Activated CD4-positive, alpha-beta T cell treated with anti-CD3 and anti-CD28 coated beads for 48 hours (primary cell): Measurements from ENCODE around the gene BORCS5.
"Not testable (repeated sequence)": the region's sequence is repeated elsewhere in the genome, so short reads cannot be mapped to it uniquely, and the experiment has no call there.

Experiments used
- DNase-seq: peaks from one replicate; pipeline ENCODE4 v3.0.0-alpha.2; 2020

The BORCS5 gene

DNA sequence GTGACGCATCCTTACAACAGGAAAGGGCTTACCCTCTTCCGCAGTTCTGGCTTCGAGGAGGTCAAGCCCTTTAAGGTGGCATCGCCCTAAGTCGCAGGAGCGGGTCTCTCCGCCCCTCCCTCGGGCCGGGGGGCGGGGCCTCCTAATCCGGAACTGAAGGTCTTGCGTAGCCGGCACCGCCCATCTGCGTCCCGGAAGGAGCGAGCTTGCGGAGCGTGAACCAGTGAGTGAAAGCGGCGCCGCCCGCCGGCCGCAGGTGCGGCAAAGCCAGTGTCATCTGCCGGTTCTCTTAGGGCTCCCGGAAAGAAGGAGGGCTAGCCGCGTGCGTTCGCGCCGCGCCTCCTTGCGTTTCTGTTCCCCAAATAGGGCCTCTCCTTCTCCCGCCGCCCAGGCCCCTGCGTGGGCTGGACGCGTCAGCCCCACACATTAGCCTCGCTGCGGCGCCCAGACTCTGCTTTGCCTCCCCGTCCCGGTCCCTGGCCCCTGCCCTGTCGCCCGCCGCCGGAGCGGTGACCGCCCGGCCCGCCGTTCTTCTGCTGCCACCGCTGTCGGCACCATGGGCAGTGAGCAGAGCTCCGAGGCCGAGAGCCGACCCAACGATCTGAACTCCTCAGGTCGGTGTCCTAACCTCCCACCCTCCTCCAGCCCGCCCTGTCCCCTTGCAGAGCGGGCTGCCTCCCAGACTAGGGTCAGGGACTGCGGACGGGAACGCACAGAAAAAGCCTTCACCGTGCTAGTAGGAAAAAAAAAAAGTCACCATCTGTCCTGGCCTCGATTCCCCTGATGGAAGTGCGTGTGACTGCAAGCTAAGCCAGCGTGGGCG, at the start of gene BORCS5:
TSS of gene BORCS5 (plus strand) at position 183 of the 823 bp plus-strand sequence. CDS start at position 557, 374 bp downstream.
- peak; percentile 99 for DNase-seq

DNA sequence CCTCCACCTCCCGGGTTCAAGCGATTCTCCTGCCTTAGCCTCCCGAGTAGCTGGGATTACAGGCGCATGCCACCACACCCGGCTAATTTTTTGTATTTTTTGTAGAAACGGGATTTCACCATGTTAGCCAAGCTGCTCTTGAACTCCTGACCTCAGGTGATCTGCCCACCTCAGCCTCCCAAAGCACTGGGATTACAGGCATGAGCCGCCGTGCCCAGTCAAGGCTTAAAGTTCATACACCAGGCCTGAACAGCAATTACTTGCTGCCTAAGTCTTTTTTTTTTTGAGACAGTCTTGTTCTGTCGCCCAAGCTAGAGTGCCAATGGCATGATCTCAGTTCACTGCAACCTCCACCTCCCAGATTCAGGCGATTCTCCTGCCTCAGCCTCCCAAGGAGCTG, 46.2 kb upstream of the BORCS5 start:
- DNase-seq = not testable (repeated sequence)

DNA sequence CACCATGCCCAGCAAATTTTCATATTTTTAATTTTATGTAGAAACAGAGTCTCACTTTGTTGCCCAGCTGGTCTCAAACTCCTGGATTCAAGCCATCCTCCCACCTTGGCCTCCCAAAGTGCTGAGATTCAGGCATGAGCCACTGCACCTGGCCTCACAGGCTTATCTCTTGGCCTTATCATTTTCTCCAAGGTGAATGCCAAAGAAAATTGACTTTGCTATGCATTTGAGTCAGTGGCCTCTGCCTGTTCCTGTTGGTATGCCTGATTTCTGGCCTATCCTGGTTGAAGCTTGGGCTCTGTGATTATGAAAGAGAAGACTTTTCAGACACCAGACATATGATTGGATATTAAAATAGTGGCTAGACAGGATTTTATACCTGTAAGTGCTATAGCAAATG, 41.0 kb upstream of the BORCS5 start:
- no peak for DNase-seq

DNA sequence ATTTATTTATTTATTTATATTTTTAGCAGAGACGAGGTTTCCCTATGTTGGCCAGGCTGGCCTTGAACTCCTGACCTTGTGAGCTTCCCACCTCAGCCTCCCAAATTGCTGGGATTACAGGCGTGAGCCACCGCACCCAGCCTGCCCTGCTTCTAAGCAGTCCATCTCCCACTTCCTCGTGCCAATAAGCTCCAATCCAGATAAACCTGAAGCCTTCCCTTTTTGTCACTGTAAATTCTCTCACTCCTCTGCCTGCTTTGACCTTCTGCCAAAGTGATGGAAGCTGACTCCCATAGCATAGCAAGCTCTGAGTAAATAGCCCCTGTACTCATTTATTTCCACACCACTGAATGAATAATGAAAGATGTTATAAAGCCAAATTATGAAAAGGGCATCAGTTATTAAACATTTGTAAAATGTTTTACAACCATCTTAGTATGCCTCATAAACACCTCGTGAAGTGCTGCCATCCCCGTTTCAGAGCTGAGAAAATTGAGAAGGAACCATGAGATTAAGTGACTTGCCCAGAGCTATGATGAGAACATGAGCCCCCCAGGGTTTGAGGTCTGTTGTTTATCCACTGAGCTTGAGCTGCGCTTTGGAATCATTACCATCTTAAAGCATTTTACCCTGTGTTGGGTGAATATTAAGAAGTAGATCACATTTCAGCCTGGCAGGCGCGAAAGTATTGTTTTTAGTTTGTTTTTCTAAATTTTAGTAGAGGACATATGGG, 37.3 kb upstream of the BORCS5 start:
- no peak for DNase-seq

DNA sequence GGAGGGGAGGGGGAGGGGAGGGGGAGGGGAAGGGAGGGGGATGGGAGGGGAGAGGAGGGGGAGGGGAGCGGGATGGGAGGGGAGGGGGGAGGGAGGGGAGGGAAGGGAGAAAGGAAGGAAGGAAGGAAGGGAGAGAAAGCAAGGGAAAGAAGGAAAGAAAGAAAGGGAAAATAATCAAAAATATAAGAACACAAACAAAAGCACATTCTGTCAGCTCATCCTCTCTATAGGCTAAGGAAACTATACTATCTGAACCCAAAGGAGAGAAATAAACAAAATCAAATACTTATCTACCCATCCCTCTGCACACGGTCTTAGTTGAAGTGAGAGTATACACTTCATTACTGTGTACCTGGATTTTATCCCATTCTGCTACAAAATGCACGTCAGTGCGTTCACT, 33.8 kb upstream of the BORCS5 start:
- no peak for DNase-seq

DNA sequence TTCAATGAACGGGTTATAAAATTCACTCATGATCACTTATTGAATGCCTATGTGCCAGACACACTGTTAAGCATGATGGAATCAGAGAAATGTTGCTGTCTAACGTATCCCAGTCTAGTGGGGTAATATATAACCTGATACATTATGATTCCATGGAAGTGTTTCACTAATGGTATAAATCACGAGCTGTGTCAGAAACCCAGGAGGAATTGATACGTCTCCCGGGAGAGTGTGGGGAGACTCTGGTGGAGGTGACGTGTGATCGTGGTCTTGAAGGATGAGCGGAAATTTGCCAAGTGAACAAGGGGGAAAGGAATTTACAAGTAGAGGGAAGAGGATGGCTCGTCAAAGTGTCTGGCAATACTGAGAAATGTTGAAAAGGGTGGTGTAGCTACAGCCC, 33.3 kb upstream of the BORCS5 start:
- no peak for DNase-seq

DNA sequence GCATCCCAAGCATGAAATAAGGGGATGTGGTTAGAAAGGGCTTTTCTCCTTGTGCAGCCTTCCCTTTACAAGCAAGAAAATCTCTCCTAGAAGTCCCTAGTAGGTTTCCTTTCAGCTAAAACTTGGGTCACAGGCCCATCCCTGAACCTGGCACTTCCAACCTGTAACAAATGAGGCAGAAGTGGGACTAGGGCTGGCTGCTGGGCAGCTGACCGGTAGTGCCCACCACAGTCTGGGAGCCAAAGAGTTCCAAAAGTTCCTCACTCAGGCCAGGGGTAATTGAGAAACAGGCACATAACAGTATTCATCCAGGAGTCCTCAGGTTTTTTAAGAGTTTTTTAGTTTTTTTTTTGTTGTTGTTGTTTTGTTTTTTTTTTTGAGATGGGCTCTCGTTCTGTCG, 30.6 kb upstream of the BORCS5 start:
- DNase-seq = no peak

DNA sequence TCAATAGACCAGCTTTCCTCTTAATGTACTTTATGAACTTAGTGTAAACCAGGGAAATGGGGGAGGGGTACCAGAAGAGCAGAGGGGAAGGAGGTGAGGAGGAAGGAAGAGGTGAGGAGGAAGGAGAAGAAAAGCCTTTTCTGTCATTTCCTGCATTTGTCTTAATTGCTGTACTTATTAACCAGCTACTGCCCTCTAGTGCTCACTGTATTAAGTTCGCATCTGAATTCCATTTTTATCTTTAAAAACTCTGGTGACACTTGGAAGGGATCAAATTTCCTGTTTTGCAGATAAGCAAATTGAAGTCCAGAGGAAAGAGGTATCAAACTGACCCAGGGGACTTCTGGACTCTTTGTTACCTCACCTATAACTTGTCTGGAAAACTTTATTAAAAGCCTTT, 29.1 kb upstream of the BORCS5 start:
- no peak for DNase-seq

DNA sequence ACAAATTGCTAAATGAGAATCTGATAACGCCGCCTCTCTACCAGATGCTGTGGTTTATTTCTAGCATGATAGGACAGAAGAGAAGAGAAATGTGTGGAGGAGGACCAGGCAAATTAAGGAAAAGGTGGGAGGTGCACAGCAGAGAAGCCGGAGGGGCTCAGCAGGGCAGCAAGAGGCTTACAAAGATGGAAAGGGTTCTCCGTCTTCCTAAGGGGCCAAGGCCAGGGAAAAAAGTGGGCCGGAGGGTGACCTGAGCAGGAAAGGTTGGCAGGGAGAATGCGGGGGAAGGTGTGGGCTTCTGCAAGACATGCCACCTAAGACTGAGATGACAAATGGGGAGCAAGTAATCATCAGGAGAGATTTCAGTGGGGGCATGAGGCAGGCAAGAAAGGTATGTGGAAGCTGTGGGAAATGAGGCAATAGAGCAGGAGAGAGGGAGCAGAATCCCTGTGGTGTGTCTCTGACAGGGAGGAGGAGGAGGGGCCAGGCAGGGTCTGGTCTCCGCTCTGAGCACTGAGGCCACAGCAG, 25.6 kb upstream of the BORCS5 start:
- DNase-seq = no peak

DNA sequence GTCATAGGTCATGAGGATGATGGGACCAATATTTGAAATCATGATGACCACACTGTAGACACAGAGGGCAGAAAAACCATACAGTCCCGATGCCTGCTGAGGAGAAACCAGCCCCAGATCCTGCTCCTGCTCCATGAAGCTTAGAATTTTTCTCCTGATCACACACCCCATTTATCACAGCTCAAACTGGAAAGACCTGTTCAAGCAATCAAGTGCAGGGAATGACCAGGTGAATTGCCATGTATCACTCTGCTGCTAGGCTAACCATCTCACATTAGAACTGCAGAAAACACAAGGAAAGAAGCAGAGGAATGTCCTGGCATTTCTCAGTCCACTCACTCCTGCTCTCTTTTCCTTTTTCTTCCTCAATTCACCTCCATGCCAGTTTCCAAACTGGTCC, 25.0 kb upstream of the BORCS5 start:
- no peak for DNase-seq

DNA sequence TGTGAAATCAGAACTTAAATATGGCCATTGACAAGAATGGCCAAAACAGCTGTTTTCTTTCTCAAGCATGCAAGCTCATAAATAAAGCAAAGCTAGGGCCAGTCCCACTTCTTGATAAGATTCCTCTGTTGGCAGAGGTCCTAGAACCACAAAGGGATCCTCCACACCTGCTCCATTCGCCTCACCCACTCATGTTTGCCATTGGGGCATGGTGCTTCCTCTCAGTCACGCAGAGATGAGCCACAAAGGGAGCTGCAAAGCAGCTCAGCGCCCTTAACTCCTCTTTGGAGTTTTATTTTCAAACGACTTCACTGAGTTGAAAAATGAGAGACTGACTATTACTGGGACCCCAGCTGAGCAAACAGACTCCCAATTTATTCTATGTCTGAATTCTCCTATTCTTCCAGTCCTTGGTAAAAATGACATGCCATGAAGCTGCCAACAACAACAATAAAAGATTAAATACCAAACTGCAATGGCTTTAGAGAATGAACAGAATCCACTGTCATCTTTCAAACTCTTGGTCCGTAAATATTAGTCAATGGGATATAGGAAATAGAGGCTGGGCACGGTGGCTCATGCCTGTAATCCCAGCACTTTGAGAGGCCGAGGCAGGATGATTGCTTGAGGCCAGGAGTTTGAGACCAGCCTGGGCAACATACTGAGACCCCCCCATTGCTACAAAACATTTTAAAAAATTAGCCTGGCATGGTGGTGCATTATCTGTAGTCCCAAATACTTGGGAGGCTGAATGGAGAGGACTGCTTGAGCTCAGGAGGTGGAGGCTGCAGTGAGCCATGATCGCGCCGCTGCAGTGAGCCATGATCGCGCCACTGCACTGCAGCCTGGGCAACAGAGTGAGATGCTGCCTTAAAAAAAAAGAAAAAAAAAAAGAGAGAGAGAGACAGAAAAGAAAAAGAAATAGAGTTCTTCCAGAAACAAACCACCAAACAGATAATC, 23.2 kb upstream of the BORCS5 start:
- DNase-seq = no peak

DNA sequence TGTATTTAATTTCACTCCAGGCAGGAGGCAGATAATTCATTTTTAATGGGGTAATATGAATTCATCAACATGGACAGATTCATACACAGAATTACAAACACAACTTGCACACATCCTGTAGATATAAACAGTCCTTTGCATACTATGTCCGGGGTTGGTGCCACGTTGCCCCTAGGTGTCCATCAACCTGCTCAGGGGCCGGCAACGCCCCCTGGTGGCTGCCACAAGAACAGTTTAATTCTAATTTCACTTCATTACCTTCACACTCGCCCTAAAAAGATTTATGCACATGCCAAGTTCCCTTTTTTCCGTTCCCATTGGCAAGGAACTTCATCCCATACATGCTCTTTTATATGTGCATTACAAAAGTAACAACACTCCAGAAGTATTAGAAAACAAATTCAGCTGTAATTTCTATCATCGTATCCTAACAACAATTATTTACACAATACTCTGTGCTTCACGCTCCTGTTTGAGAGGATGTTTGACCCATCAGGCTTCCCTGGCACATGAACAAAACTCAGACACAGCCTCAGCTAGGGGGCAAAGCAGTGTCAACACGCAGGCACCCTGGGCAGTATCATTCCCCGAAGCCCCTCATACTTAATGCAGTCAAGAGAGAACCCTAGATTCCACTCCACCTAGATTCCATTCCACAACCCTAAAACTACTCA, 22.4 kb upstream of the BORCS5 start:
- DNase-seq = peak; percentile 74

DNA sequence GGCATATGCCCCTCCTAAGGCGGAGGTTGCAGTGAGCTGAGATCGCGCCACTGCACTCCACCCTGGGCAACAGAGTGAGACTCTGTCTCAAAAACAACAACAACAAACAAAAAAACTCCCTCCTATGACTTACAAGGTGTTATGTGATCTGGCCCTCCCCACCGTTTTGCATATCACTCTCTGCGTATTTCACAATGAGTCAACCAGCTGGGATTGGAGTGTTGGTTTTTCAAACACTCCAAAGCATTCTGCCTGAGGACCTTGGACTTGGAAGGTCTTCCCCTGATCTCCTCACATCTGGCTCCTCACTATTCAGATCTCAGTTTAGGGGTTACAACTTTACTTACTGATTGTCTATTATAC, 20.8 kb upstream of the BORCS5 start:
- DNase-seq = no peak

DNA sequence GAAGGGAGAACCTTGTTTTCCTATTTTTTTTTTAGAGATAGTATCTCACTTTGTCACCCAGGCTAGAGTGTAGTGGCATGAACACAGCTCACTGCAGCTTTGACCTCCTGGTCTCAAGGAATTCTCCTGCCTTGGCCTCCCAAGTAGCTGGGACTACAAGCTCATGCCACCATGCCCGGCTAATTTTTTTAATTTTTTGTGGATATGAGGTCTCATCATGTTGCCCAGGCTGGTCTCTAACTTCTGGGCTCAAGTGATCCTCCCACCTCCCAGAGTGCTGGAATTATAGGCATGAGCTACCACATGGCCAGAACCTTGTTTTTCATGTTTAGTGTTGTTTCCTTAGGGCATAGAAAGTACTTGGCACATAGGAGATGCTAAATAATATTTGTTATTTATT, 20.4 kb upstream of the BORCS5 start:
- DNase-seq = no peak

DNA sequence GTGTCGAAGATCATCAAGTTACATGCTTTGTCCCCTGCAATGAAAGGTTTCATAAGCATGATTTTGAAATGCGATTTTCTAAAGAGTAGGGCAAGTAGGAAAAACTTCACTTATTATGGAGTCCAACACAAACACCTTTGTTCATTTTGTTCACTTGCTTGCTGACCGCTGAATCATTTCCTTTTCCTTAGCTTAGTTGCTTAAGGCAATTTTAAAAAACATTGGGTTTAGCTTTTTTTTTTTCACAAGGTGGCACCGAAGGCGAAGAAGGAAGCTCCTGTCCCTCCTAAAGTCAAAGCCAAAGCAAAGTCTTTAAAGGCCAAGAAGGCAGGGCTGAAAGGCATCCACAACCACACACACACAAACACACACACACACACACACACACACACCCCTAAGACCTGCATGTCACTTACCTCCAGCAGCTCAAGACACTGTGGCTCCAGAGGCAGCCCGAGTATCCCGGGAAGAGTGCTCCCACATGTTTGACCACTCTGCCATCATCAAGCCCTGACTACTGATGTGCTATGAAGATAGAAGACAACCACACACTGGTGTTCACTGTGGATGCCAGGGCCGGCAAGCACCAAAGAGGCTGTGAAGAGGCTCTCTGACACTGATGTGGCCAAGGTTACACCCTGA, 18.2 kb upstream of the BORCS5 start:
- DNase-seq = no peak

DNA sequence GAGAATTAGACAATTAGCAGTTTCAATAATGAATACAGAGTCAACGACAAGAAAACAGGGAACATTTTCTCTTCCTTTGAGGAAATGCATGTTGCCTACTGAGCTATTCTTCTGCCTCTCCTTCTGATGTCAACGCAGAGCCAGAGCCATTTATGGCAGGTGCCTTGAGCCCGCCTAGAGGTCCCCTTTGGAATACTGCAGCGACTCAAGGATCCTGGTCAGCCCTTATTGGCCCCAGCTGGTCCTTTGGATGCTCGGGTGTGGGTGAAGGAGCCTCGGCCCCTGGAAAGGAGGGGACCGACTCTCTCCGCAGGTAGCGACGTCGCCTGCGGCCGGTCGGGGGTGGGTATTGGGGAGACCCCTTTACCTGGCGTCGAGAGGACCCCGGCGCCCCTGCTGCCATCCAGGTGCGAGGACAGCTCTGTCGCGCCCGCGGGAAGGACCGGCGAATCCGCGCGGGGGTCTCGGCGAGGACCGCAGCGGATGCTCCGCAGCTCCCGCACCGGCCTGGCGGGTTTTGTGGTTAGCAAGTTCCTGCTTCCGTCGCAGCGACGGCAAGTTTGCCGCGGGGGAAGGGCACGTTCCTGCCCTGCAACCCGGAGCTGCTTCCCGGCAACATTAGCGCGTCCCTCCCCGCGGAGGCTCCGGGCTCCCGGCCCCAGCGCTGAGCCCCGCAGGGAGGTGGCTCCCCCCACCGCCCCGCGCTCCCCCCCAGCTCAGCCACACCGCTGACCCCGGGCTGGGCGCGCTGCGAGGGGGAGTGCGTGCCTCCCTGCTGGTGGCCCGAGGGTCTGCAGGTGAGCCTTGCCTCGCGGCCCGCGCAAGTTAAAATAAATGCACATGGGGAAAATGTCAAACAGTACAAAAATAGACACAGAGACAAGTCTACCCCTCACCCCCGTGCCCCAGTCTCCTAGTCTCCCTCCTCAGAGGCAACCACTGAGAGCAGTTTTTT, 6.9 kb upstream of the BORCS5 start, which contains the start of gene MANSC1:
TSS of gene MANSC1 (minus strand) at position 532 of the 955 bp plus-strand sequence. CDS start 6,928 bp downstream, outside the sequence.
- DNase-seq = peak; percentile 58

DNA sequence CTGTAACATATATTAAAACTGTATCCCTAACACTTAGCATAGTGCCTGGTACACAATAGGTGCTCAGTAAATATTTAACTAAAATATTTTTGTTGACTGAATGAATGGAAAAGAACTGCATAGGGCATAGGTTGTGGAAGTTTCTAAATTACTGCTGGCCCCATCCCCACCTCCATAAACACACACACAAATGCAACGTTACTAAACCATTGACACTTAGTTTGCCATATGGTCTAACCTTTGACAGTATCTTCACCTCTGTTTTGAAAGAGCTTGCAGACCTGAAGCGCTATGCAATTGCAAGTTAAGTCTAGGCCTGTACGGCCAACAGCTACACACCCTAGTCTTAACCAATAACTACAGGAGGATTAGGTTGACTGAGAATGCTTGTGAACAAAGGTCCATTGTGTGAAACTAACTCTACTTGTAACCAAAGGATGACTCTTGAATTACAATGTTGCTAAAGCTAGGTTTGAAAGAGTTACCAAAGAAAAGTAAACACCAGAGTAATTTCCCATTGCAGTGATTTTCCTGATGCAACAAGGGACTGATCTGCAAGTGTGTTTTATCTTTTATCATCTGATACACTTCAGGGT, 5.9 kb upstream of the BORCS5 start:
- DNase-seq = no peak

DNA sequence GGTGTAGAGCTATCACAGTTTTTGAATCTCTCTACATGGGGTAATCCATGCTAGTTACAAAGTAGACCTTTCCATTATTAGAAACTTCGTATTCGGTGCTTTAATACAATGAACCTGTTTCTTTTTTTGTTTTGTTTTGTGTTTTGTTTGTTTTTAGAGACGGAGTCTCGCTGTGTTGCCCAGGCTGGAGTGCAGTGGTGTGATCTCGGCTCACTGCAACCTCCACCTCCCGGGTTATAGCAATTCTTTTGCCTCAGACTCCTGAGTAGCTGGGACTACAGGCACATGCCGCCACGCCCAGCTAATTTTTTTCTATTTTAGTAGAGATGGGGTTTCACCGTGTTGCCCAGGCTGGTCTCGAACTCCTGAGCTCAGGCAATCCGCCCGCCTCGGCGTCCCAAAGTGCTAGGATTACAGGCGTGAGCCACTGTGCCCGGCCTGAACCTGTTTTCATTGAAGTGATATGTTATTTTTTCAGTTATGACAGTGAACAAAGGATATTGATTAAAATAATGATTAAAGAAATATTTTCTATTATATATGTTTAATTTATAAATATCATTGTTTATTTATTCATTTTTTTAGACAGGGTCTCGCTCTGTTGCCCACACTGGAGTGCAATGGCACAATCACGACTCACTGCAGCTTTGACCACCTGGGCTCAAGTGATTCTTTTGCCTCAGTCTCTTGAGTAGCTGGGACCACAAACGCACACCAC, 5.3 kb upstream of the BORCS5 start:
- DNase-seq = not testable (repeated sequence)

DNA sequence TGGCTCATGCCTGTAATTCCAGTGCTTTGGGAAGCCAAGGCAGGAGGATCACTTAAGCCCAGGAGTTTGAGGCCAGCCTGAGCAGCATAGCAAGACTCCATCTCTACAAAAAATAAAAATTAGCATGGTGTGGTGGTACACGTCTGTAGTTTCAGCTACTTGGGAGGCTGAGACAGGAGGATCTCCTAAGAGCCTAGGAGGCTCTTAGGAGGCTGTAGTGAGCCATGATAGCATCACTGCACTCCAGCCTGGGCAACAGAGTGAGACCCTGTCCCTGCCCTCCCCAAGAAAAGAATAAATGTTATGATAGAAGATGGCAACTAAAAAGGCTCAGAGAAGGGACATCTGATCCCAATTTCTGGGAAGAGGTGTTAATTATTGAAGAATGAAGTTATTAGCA, 3.6 kb upstream of the BORCS5 start:
- DNase-seq = no peak
